ENCODE data around the gene TBC1D9B. TPM values are rescaled to one million over a fixed set of nuclear protein-coding genes. Genes with fewer than 3 reads are reported as not detected.

Gene TBC1D9B
- total RNA-seq, 1 experiment from 2014 or later, result 127 TPM

DNA sequence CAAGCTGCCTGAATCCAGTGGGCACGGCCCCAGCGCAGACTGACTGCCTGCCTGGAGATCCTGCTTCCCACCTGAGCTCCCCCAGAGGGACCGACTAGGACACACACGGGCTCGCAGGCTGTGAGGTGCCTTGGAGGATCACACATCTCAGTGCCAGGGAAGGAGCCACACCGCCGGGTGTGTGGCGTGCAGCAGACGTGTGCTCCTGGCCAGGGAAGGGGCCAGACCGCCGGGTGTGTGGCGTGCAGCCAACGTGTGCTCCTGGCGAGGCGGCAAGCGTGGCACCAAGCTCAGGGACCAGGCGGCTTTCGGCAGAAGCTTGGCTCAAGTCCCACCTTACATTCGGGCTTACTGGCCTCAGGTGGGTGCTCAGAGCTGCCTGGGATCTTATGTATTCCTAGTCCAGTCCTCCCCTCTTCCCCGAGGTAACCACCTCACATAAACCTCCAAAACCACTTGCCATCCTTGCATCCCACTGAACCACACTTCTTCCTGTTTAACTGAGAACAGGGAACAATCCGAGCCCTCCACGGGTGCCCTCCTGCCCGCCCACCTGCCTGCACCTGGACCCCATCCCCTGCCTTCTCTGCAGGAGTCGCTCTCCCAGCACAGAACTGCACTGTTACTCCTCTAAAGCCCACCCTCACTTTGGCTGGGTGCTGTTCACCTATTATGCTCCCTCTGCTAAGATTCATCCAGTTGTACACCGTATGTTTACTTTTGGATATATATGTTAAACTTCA is 26.7 kb downstream of the TBC1D9B start (continued):
- TF ChIP-seq CBX3 (IDR thresholded peaks at IDR 0.05; ENCODE audit: low read depth) (no peak), ELF1 (IDR thresholded peaks at IDR 0.05; ENCODE audit: borderline replicate concordance, low read depth) (no peak), FOSL1 (IDR thresholded peaks at IDR 0.05; ENCODE audit: low read depth) (no peak), CEBPB (IDR thresholded peaks at IDR 0.05; ENCODE audit: low read depth) (no peak), ATF3 (IDR thresholded peaks at IDR 0.05) (no peak), JUND (IDR thresholded peaks at IDR 0.05) (no peak)
- TF ChIP-seq, protein P1, sequence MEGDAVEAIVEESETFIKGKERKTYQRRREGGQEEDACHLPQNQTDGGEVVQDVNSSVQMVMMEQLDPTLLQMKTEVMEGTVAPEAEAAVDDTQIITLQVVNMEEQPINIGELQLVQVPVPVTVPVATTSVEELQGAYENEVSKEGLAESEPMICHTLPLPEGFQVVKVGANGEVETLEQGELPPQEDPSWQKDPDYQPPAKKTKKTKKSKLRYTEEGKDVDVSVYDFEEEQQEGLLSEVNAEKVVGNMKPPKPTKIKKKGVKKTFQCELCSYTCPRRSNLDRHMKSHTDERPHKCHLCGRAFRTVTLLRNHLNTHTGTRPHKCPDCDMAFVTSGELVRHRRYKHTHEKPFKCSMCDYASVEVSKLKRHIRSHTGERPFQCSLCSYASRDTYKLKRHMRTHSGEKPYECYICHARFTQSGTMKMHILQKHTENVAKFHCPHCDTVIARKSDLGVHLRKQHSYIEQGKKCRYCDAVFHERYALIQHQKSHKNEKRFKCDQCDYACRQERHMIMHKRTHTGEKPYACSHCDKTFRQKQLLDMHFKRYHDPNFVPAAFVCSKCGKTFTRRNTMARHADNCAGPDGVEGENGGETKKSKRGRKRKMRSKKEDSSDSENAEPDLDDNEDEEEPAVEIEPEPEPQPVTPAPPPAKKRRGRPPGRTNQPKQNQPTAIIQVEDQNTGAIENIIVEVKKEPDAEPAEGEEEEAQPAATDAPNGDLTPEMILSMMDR (IDR thresholded peaks at IDR 0.05 in 2 of 3, conservative IDR thresholded peaks at IDR 0.05 in 1 of 3; ENCODE audit: borderline replicate concordance in 1 of 3, insufficient read depth in 1 of 3, low read depth in 2 of 3, low read length in 2 of 3), result no peak

DNA sequence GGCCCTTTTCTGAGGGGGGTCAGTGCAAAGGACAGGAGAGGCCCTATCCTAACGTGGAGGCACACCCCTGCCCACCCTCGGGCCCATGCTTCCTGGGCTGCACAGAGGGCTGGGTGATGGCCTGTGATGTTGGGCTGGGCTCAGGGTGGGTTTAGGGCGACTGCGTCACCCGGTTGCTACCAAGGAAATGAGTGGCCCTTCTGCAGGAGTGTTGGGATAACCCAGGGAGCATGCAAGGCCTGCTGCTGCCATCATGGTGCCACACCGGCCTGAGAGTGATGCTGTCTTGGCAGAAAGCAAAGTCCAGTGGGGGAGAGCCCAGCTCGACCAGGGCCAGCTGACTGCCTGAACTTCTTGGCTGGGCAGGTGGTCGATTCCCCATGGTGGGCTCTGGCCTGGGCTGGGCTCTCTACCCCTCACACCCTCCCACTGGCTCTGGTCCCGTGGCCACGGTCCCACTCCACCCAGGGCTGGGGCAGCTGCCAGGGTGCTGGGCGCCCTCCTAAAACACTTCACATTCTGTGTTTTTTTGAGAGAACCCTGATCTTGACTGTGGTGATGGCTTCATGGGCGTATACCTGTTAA is 27.5 kb downstream of the TBC1D9B start:
- POLR2A ChIA-PET, result no interaction called here
- no peak overlapping the region for H2AFZ ChIP-seq (ENCODE audit: low read depth, low read length, poor library complexity, severe bottlenecking)
- no peaks in the 10 kb centered on the region for H3K4me1 ChIP-seq (ENCODE audit: control insufficient read depth in 1 of 2, insufficient read depth in 2 of 2, low read length in 2 of 2)
- no peak for TF ChIP-seq ELF1 (IDR thresholded peaks at IDR 0.05; ENCODE audit: borderline replicate concordance, low read depth)
- TF ChIP-seq EZH2phosphoT487 (IDR thresholded peaks at IDR 0.05; ENCODE audit: borderline replicate concordance), result no peak
- TF ChIP-seq EZH2 (IDR thresholded peaks at IDR 0.05), result no peak
- no peak for TF ChIP-seq ZNF274 (IDR thresholded peaks at IDR 0.05; ENCODE audit: low read depth, low read length)
- TF ChIP-seq ATF3 (IDR thresholded peaks at IDR 0.05), result no peak
- no peak for TF ChIP-seq SP1 (IDR thresholded peaks at IDR 0.05; ENCODE audit: low read depth)
- no peak for TF ChIP-seq TCF7L2 (IDR thresholded peaks at IDR 0.05; ENCODE audit: borderline replicate concordance, extremely low read depth, insufficient read depth, insufficient read length)
- no peak for TF ChIP-seq SRF (IDR thresholded peaks at IDR 0.05; ENCODE audit: low read depth)
- TF ChIP-seq EGR1 (IDR thresholded peaks at IDR 0.05; ENCODE audit: low read depth), result no peak
- TF ChIP-seq CEBPB (IDR thresholded peaks at IDR 0.05; ENCODE audit: low read depth), result no peak
- TF ChIP-seq ZFX (IDR thresholded peaks at IDR 0.05), result no peak
- TF ChIP-seq RAD21 (IDR thresholded peaks at IDR 0.05; ENCODE audit: low read depth), result no peak
- no peak for TF ChIP-seq MAX (IDR thresholded peaks at IDR 0.05)
- no peak for TF ChIP-seq FOSL1 (IDR thresholded peaks at IDR 0.05; ENCODE audit: low read depth)
- TF ChIP-seq POLR2A (IDR thresholded peaks at IDR 0.05; ENCODE audit: borderline replicate concordance, extremely low read depth, insufficient read depth, insufficient read length), result no peak
- no peaks in the 10 kb centered on the region for H3K79me2 ChIP-seq (ENCODE audit: insufficient read depth, low read length)
- no peaks in the 10 kb centered on the region for H3K27me3 ChIP-seq (ENCODE audit: insufficient read depth, low read length)
- H3K9me2 ChIP-seq (ENCODE audit: insufficient read depth), result no peaks in the 10 kb centered on the region
- no peaks in the 10 kb centered on the region for H4K20me1 ChIP-seq (ENCODE audit: insufficient read depth)
- peaks cover 18 to 19% of the 10 kb centered on the region in 2 experiments; a peak in 3 of 4 replicates for H3K9me3 ChIP-seq (ENCODE audit: control insufficient read depth in 1 of 2, insufficient read depth in 1 of 2, low read depth in 1 of 2, low read length in 2 of 2)
- no peak overlapping the region for H3K27ac ChIP-seq (ENCODE audit: low read depth, low read length)
- CTCF ChIA-PET, result no interaction called here
- RAD21 ChIA-PET (ENCODE audit: low non-redundant PET in 1 of 2, low total read pairs in 2 of 2, uncharacterized antibody in 2 of 2, unreplicated experiment in 2 of 2), result no interaction called here
- ATAC-seq, result no peak
- DNase-seq (ENCODE audit: low read depth, low spot score), result no peak
- H3K36me3 ChIP-seq (ENCODE audit: control insufficient read depth in 1 of 2, insufficient read depth in 2 of 2, low read length in 2 of 2), result peaks cover 34 to 37% of the 10 kb centered on the region in 2 experiments
- no peak overlapping the region for H3K4me3 ChIP-seq (replicated peaks in 1 of 2; ENCODE audit: low read depth in 1 of 2, low read length in 2 of 2)
- BruUV-seq (replicated peaks), result no TSS peak
- no peak overlapping the region for H3K9ac ChIP-seq (ENCODE audit: low read length)
- no peak overlapping the region for H3K4me2 ChIP-seq (ENCODE audit: low read length)
- intact Hi-C loops (cut with micrococcal nuclease), result no loop called here

All from HCT116 (cell line).